NK-92 (cell line): ENCODE measurements around the gene PCDHGA5.
A peak's percentile ranks its signal among the peaks of the same experiment; 100 is the strongest.
"Not testable (repeated sequence)": the region's sequence is repeated elsewhere in the genome, so short reads cannot be mapped to it uniquely, and the experiment has no call there.

ENCODE experiments used
- DNase-seq: peaks from one replicate; lab custom pipeline; 2025; ENCODE audit not compliant: unreplicated experiment; lab: John Stamatoyannopoulos, UW

Gene PCDHGA5

DNA sequence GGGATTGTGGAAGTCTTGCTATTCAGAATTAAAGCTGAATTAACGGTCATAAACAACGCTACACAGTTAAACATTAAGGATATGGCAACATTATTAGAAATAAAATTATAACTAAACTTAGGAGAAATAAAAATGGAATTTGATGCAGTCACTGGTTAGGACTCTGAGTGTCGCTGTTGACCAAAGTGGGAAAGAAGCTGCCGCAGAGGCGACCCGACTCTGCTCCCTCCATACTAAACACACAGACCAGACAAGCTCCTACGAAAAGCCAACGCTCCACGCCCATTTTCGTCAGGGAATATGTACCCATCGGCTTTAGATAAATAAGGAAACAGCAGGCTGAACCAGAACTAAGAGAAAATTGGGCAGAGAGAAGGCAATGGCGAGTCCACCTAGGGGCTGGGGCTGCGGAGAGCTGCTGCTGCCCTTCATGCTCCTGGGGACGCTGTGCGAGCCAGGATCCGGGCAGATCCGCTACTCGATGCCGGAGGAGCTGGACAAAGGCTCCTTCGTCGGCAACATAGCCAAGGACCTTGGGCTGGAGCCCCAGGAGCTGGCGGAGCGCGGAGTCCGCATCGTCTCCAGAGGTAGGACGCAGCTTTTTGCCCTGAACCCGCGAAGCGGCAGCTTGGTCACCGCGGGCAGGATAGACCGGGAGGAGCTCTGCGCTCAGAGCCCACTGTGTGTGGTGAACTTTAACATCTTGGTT is at the start of gene PCDHGA5:
Gene PCDHGA5, plus strand, starts transcription at position 211 of the 709 bp plus-strand sequence. Its CDS starts 169 bp downstream, at position 380.
- no peak for DNase-seq

DNA sequence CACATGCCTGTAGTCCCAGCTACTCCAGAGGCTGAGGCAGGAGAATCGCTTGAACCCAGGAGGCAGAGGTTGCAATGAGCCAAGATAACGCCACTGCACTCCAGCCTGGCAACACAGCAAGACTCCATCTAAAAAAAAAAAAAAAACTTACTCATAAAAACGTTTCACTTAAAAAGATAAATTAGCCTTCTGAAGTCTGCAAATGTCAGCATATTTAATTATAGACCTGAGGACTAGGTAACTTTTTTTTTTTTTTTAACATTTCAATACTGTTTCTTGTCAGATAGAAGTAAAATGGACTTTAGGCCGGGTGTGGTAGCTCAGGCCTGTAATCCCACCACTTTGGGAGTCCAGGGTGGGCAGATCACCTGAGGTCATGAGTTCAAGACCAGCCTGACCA is 47.0 kb upstream of the PCDHGA5 start:
- not testable (repeated sequence) for DNase-seq

GRCh38 chr5:141319202-141319601 is 44.8 kb upstream of the PCDHGA5 start:
- no peak for DNase-seq

DNA sequence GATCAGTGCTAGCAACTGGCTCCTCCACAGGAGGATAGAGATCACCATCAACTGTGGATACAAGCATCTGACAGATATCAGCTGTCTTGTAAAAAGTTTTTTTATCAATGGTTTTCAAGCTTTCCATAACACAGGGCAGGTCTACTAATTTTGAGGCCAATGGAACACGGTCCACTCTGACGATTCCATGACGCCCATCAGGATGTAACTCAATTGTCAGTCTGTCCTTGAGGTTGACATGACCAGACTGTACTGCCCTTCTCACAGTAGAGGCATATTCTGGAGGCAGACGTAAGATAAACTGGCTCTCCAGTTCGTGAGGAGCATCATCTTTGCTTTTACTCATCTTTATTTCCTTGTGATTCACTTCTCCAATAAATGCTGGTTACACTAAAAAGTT is 44.3 kb upstream of the PCDHGA5 start:
- DNase-seq: no peak

- peak; percentile 28 for DNase-seq
Measured at GRCh38 chr5:141320225-141321169, 43.5 kb upstream of the PCDHGA5 start, which contains the start of gene TAF7. TSS of gene TAF7 (minus strand) at chr5:141320784. CDS start at chr5:141320044, 740 bp downstream.

- DNase-seq: no peak
Measured at GRCh38 chr5:141322261-141322660, 41.7 kb upstream of the PCDHGA5 start.

- no peak for DNase-seq
Measured at GRCh38 chr5:141326088-141326854, 37.7 kb upstream of the PCDHGA5 start.

GRCh38 chr5:141328231-141328630 is 35.7 kb upstream of the PCDHGA5 start:
- DNase-seq: no peak

- DNase-seq: no peak
Measured at GRCh38 chr5:141330299-141331080, 33.5 kb upstream of the PCDHGA5 start, which contains the start of gene PCDHGA1. TSS of gene PCDHGA1 (plus strand) at chr5:141330514.

DNA sequence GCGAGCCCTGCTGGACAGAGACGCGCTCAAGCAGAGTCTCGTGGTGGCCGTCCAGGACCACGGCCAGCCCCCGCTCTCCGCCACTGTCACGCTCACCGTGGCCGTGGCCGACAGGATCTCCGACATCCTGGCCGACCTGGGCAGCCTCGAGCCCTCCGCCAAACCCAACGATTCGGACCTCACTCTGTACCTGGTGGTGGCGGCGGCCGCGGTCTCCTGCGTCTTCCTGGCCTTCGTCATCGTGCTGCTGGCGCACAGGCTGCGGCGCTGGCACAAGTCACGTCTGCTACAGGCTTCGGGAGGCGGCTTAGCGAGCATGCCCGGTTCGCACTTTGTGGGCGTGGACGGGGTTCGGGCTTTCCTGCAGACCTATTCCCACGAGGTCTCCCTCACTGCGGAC is 31.4 kb upstream of the PCDHGA5 start:
- DNase-seq: not testable (repeated sequence)

- DNase-seq: no peak
Measured at GRCh38 chr5:141338538-141339306, 25.2 kb upstream of the PCDHGA5 start, which contains the start of gene PCDHGA2. TSS of gene PCDHGA2 (plus strand) at chr5:141338760.

DNA sequence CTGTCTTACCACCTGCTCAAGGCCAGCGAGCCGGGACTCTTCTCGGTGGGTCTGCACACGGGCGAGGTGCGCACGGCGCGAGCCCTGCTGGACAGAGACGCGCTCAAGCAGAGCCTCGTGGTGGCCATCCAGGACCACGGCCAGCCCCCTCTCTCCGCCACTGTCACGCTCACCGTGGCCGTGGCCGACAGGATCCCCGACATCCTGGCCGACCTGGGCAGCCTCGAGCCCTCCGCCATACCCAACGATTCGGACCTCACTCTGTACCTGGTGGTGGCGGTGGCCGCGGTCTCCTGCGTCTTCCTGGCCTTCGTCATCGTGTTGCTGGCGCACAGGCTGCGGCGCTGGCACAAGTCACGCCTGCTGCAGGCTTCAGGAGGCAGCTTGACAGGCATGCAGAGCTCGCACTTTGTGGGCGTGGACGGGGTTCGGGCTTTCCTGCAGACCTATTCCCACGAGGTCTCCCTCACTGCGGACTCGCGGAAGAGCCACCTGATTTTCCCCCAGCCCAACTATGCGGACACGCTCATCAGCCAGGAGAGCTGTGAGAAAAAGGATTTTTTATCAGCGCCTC is 23.1 kb upstream of the PCDHGA5 start:
- not testable (repeated sequence) for DNase-seq

DNA sequence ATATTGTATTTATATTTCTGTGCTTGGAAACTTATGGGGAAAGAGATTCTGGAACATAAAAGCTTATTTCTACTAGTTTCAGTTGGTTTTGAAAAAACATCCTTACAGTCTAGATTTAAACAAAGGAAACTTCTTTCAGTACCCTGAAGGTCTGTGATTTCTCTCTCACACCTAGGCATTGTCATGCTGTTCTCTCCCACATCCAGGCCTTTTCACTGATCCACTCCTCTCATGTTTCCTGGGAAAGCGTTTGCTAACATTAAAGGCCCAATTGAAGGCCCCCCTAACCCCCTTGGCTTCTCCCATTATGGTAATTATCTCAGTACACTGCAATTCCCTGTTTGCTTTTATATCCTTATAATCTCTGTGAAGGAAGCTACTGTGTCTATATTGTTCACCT is 21.2 kb upstream of the PCDHGA5 start:
- no peak for DNase-seq

- DNase-seq: no peak
Measured at GRCh38 chr5:141343242-141343952, 20.6 kb upstream of the PCDHGA5 start, which contains the start of gene PCDHGA3. TSS of gene PCDHGA3 (plus strand) at chr5:141343829. CDS start at chr5:141344034, 205 bp downstream.

DNA sequence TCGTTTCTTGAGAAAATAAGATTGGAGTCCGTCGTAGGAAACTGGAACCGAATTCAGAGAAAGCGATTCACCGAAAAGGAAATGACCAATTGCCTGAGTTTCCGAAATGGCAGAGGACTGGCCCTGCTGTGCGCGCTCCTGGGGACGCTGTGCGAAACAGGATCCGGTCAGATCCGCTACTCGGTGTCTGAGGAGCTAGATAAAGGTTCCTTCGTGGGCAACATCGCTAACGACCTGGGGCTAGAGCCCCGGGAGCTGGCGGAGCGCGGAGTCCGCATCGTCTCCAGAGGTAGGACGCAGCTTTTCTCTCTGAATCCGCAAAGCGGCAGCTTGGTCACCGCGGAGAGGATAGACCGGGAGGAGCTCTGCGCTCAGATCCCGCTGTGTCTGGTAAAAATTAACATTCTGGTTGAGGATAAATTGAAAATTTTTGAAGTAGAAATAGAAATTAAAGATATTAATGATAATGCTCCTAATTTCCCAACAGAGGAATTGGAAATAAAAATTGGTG is 20.0 kb upstream of the PCDHGA5 start:
- DNase-seq: no peak

DNA sequence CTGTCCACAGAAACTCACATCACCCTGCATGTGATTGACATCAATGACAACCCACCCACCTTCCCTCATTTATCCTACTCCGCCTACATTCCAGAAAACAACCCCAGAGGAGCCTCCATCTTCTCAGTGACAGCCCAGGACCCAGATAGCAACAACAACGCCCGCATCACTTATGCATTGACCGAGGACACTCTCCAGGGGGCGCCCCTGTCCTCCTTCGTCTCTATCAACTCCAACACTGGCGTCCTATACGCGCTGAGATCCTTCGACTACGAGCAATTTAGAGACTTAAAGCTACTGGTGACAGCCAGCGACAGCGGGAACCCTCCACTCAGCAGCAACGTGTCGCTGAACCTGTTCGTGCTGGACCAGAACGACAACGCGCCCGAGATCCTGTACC is 18.6 kb upstream of the PCDHGA5 start:
- DNase-seq: no peak

DNA sequence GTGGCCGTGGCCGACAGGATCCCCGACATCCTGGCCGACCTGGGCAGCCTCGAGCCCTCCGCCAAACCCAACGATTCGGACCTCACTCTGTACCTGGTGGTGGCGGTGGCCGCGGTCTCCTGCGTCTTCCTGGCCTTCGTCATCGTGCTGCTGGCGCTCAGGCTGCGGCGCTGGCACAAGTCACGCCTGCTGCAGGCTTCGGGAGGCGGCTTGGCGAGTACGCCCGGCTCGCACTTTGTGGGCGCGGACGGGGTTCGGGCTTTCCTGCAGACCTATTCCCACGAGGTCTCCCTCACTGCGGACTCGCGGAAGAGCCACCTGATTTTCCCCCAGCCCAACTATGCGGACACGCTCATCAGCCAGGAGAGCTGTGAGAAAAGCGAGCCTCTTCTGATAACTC is 17.9 kb upstream of the PCDHGA5 start:
- not testable (repeated sequence) for DNase-seq
